Activated naive CD4-positive, alpha-beta T cell treated with anti-CD3 and anti-CD28 coated beads for 36 hours (primary cell): ENCODE data around the gene FLII. TPM values are rescaled to one million over a fixed set of nuclear protein-coding genes. Genes with fewer than 3 reads are reported as not detected.
"Not testable (repeated sequence)": the region's sequence is repeated elsewhere in the genome, so short reads cannot be mapped to it uniquely, and the experiment has no call there.

ENCODE experiments used
- CTCF ChIA-PET: fragments of 350-600 bp; sonication (Branson Sonifier 250); formaldehyde crosslinking; loops from one replicate; lab custom pipeline; 2021; ENCODE audit warnings: antibody characterized with exemption; lab: Charles Lee
- DNase-seq: peaks from one replicate; pipeline ENCODE4 v3.0.0-alpha.2; 2020
- H3K27ac Mint-ChIP-seq: one replicate; pipeline ENCODE4 v1.8.0; 2021; ENCODE audit warnings: mild to moderate bottlenecking, mixed read lengths
- H3K27me3 Mint-ChIP-seq: one replicate; pipeline ENCODE4 v1.8.0; 2021; ENCODE audit warnings: low read depth, mixed read lengths
- H3K36me3 Mint-ChIP-seq: one replicate; pipeline ENCODE4 v1.8.0; 2021; ENCODE audit warnings: low read depth, mixed read lengths
- H3K4me1 Mint-ChIP-seq: one replicate; pipeline ENCODE4 v1.8.0; 2021; ENCODE audit warnings: low read depth, mixed read lengths
- H3K4me3 Mint-ChIP-seq: one replicate; pipeline ENCODE4 v1.8.0; 2021; ENCODE audit warnings: mild to moderate bottlenecking, moderate library complexity, mixed read lengths
- H3K9me3 Mint-ChIP-seq: one replicate; pipeline ENCODE4 v1.8.0; 2021; ENCODE audit warnings: mixed read lengths
- intact Hi-C: fragments of 100-400 bp; cut with micrococcal nuclease; formaldehyde crosslinking; loops from one replicate; pipeline ENCODE4 v1.15.1; 2023
- total RNA-seq, 2 experiments: library from RNA; stranded (reverse); gene quantifications; one replicate each; pipeline ENCODE4 v1.2.3, GENCODE V29; 2021

The FLII gene
- total RNA-seq, 2 experiments from 2014 or later: 326 to 328 TPM

- CTCF ChIA-PET: interaction anchor here (1.1 kb wide), 1 partner anchor 83 kb away, joined by 3 read pairs; no protein-coding TSS in a partner anchor
- no peak overlapping the region for H3K27ac Mint-ChIP-seq
- intact Hi-C loops: loop anchor here (1.0 kb wide), 3 partner anchors 34 to 91 kb away; partner anchors contain the start of genes ALKBH5, FLII and SMCR8
These were observed 34.0 kb downstream of the FLII start for GRCh38 chr17:18224387-18225120.

GRCh38 chr17:18224053-18224386 lies 34.5 kb downstream of the FLII start:
- H3K4me1 Mint-ChIP-seq: peaks cover 24% of the 10 kb centered on the region
- DNase-seq: no peak
- CTCF ChIA-PET: interaction anchor here (1.1 kb wide), 1 partner anchor 82 kb away, joined by 3 read pairs; no protein-coding TSS in a partner anchor
- no peaks in the 10 kb centered on the region for H3K36me3 Mint-ChIP-seq
- intact Hi-C loops: no loop called here
- no peaks in the 10 kb centered on the region for H3K27me3 Mint-ChIP-seq
- no peaks in the 10 kb centered on the region for H3K9me3 Mint-ChIP-seq
- no peak overlapping the region for H3K4me3 Mint-ChIP-seq
- no peak overlapping the region for H3K27ac Mint-ChIP-seq

More at GRCh38 chr17:18224387-18225120, 34.0 kb downstream of the FLII start:
- H3K4me3 Mint-ChIP-seq: peak overlapping the region; percentile 70
- no peak for DNase-seq
- no peaks in the 10 kb centered on the region for H3K36me3 Mint-ChIP-seq
- H3K9me3 Mint-ChIP-seq: no peaks in the 10 kb centered on the region
- H3K4me1 Mint-ChIP-seq: peaks cover 24% of the 10 kb centered on the region
- H3K27me3 Mint-ChIP-seq: no peaks in the 10 kb centered on the region

- Mint-ChIP-seq H3K27me3 (no peaks in the 10 kb centered on the region), H3K27ac (no peak overlapping the region)
These were observed 39.7 kb downstream of the FLII start for GRCh38 chr17:18218756-18219415.

GRCh38 chr17:18217412-18218015 lies 41.0 kb downstream of the FLII start:
- DNase-seq: peak; percentile 87
- Mint-ChIP-seq H3K4me1 (no peaks in the 10 kb centered on the region), H3K27me3 (no peaks in the 10 kb centered on the region), H3K36me3 (no peaks in the 10 kb centered on the region), H3K9me3 (no peaks in the 10 kb centered on the region), H3K27ac (no peak overlapping the region), H3K4me3 (no peak overlapping the region)
- intact Hi-C loops: loop anchor here (1.0 to 10.0 kb wide), 3 partner anchors 41 to 347 kb away; partner anchors contain the start of gene FLII
- CTCF ChIA-PET: interaction anchor here (0.6 to 2.4 kb wide), 12 partner anchors 12 to 111 kb away, joined by 3 to 8 read pairs (median 4); partner anchors contain the start of gene ALKBH5

More at GRCh38 chr17:18218756-18219415, 39.7 kb downstream of the FLII start:
- Mint-ChIP-seq H3K4me1 (no peaks in the 10 kb centered on the region), H3K9me3 (no peaks in the 10 kb centered on the region), H3K36me3 (no peaks in the 10 kb centered on the region), H3K4me3 (no peak overlapping the region)
- no peak for DNase-seq
- CTCF ChIA-PET: interaction anchor here (1.1 to 2.1 kb wide), 4 partner anchors 11 to 109 kb away, joined by 3 to 7 read pairs (median 4); no protein-coding TSS in a partner anchor
- intact Hi-C loops: loop anchor here (10.0 kb wide), 1 partner anchor 346 kb away; no protein-coding TSS in a partner anchor

GRCh38 chr17:18216906-18217305 lies 41.6 kb downstream of the FLII start:
- not testable (repeated sequence) for H3K4me1 Mint-ChIP-seq, H3K9me3 Mint-ChIP-seq, H3K36me3 Mint-ChIP-seq, H3K27ac Mint-ChIP-seq, H3K4me3 Mint-ChIP-seq, H3K27me3 Mint-ChIP-seq, DNase-seq
- intact Hi-C loops: loop anchor here (1.0 to 10.0 kb wide), 3 partner anchors 42 to 348 kb away; partner anchors contain the start of gene FLII
- CTCF ChIA-PET: interaction anchor here (0.6 to 2.4 kb wide), 8 partner anchors 13 to 110 kb away, joined by 3 to 8 read pairs (median 4); partner anchors contain the start of gene ALKBH5

GRCh38 chr17:18213666-18214270 lies 44.8 kb downstream of the FLII start:
- Mint-ChIP-seq H3K9me3 (no peaks in the 10 kb centered on the region), H3K4me3 (no peak overlapping the region), H3K4me1 (no peaks in the 10 kb centered on the region), H3K36me3 (peaks cover 7% of the 10 kb centered on the region), H3K27me3 (no peaks in the 10 kb centered on the region), H3K27ac (no peak overlapping the region)
- CTCF ChIA-PET: no interaction called here
- intact Hi-C loops: loop anchor here (10.0 kb wide), 1 partner anchor 351 kb away; no protein-coding TSS in a partner anchor
- no peak for DNase-seq

- CTCF ChIA-PET: interaction anchor here (1.0 to 1.2 kb wide), 2 partner anchors 10 kb away, joined by 3 read pairs; no protein-coding TSS in a partner anchor
- no peak for DNase-seq
- intact Hi-C loops: no loop called here
- Mint-ChIP-seq H3K4me1 (peaks cover 2% of the 10 kb centered on the region), H3K27ac (no peak overlapping the region), H3K9me3 (no peaks in the 10 kb centered on the region), H3K27me3 (no peaks in the 10 kb centered on the region), H3K36me3 (peaks cover 12% of the 10 kb centered on the region), H3K4me3 (no peak overlapping the region)
These were observed 50.4 kb downstream of the FLII start for GRCh38 chr17:18208092-18208491.

GRCh38 chr17:18206962-18207361 lies 51.6 kb downstream of the FLII start:
- H3K27me3 Mint-ChIP-seq: no peaks in the 10 kb centered on the region
- H3K4me3 Mint-ChIP-seq: no peak overlapping the region
- peaks cover 12% of the 10 kb centered on the region for H3K36me3 Mint-ChIP-seq
- H3K9me3 Mint-ChIP-seq: no peaks in the 10 kb centered on the region
- no peak for DNase-seq
- CTCF ChIA-PET: interaction anchor here (0.6 to 1.0 kb wide), 2 partner anchors 9 to 17 kb away, joined by 3 to 4 read pairs; no protein-coding TSS in a partner anchor
- peaks cover 2% of the 10 kb centered on the region for H3K4me1 Mint-ChIP-seq
- intact Hi-C loops: no loop called here
- no peak overlapping the region for H3K27ac Mint-ChIP-seq

- Mint-ChIP-seq H3K4me3 (no peak overlapping the region), H3K36me3 (peaks cover 11% of the 10 kb centered on the region), H3K4me1 (peaks cover 4% of the 10 kb centered on the region), H3K9me3 (no peaks in the 10 kb centered on the region), H3K27ac (peak overlapping the region; percentile 55), H3K27me3 (no peaks in the 10 kb centered on the region)
- no peak for DNase-seq
- CTCF ChIA-PET: interaction anchor here (0.8 kb wide), 1 partner anchor 64 kb away, joined by 3 read pairs; no protein-coding TSS in a partner anchor
- intact Hi-C loops: no loop called here
These were observed 52.7 kb downstream of the FLII start for GRCh38 chr17:18205861-18206260.

GRCh38 chr17:18203308-18203707 lies 55.2 kb downstream of the FLII start:
- H3K27ac Mint-ChIP-seq: peak overlapping the region; percentile 43
- H3K27me3 Mint-ChIP-seq: no peaks in the 10 kb centered on the region
- DNase-seq: no peak
- H3K4me1 Mint-ChIP-seq: peaks cover 19% of the 10 kb centered on the region
- no peak overlapping the region for H3K4me3 Mint-ChIP-seq
- H3K36me3 Mint-ChIP-seq: peaks cover 7% of the 10 kb centered on the region
- intact Hi-C loops: no loop called here
- no peaks in the 10 kb centered on the region for H3K9me3 Mint-ChIP-seq
- CTCF ChIA-PET: interaction anchor here (1.0 kb wide), 2 partner anchors 61 to 62 kb away, joined by 3 read pairs; no protein-coding TSS in a partner anchor

- peaks cover 31% of the 10 kb centered on the region for H3K4me1 Mint-ChIP-seq
- intact Hi-C loops: no loop called here
- CTCF ChIA-PET: interaction anchor here (0.7 to 1.3 kb wide), 4 partner anchors 12 to 60 kb away, joined by 3 to 6 read pairs (median 4); no protein-coding TSS in a partner anchor
These were observed 57.4 kb downstream of the FLII start for GRCh38 chr17:18201108-18201507.

More at GRCh38 chr17:18201108-18201507, 57.4 kb downstream of the FLII start:
- H3K27me3 Mint-ChIP-seq: no peaks in the 10 kb centered on the region
- H3K4me3 Mint-ChIP-seq: no peak overlapping the region
- peak overlapping the region; percentile 14 for H3K27ac Mint-ChIP-seq
- H3K9me3 Mint-ChIP-seq: no peaks in the 10 kb centered on the region
- DNase-seq: no peak
- H3K36me3 Mint-ChIP-seq: peaks cover 16% of the 10 kb centered on the region
